Pons (tissue), 1 donor: ENCODE results near the gene ASB5.
"Not testable (repeated sequence)": the region's sequence is repeated elsewhere in the genome, so short reads cannot be mapped to it uniquely, and the experiment has no call there.

Experiments used
- DNase-seq: peaks from one replicate; pipeline ENCODE4 v3.0.0-alpha.2; 2016; ENCODE audit warnings: low spot score

ASB5 gene

DNA sequence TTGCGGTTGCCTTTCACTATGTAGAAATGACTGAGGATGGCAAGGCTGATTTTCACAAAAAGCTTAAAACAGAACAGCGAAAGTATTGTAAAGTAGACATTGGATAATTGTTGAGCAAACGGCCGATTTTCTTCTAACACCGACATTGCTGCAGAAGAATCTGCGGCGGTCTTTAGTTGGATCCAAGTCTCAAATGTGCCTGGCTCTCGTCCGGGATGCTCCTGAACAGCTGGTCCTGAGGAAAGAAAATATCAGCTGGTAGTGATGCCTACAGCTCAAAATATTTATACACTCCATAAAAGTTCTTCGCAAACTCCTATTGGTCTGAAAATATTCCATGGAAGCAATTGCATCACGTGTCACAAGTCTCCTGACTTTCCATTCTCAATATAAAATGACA is at the start of gene ASB5:
Gene ASB5 (minus strand): TSS at position 260 of the 400 bp plus-strand sequence. CDS start 114 bp downstream, at position 146.
- DNase-seq, result no peak

- no peak for DNase-seq
These were observed 44.7 kb upstream of the ASB5 start for GRCh38 chr4:176313596-176314336.

GRCh38 chr4:176309772-176310171 is 40.8 kb upstream of the ASB5 start:
- no peak for DNase-seq

GRCh38 chr4:176309046-176309445 is 40.0 kb upstream of the ASB5 start:
- DNase-seq, result no peak

DNA sequence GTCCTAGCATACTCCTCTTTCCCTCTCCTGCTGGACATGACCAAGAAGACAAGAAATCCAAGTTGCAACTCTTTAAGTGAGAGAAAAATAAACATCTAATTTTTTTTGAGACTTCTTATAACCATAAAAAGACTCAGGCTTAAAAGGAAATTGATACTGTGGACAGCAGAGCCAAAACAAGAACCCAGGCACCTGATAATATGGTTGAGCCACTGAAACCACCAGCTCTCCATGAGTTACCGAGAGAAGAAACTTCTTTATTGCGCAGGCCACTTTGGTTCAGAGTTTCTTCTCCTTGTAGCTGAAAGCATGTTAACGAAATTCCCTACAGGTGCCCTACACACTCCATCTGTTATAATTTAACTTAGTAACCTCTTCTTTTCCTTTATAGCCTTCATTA is 39.4 kb upstream of the ASB5 start:
- no peak for DNase-seq

- no peak for DNase-seq
These were observed 38.6 kb upstream of the ASB5 start for GRCh38 chr4:176307666-176307930.

GRCh38 chr4:176306837-176307665 is 38.0 kb upstream of the ASB5 start:
- no peak for DNase-seq

- DNase-seq, result no peak
These were observed 34.9 kb upstream of the ASB5 start for GRCh38 chr4:176303938-176304337.

GRCh38 chr4:176302283-176303275 is 33.6 kb upstream of the ASB5 start:
- DNase-seq, result no peak

DNA sequence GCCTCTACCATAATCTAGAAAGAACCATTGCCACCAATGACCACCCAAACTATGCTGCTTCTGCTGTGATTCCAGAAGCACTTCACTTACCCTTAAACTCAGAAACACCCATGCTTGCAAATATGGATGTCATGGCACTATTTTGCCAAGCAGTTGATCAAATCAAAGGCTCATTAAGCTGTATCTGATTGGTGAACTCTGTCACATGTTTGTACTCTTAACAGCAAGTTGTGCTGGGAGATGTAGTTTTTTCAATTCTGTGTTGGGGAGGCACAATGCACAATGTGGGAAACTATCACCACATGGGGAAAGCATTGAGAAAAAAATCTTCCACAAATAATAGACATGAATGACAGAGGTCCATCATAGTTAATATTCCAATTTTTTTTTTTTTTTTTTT is 31.5 kb upstream of the ASB5 start:
- no peak for DNase-seq

DNA sequence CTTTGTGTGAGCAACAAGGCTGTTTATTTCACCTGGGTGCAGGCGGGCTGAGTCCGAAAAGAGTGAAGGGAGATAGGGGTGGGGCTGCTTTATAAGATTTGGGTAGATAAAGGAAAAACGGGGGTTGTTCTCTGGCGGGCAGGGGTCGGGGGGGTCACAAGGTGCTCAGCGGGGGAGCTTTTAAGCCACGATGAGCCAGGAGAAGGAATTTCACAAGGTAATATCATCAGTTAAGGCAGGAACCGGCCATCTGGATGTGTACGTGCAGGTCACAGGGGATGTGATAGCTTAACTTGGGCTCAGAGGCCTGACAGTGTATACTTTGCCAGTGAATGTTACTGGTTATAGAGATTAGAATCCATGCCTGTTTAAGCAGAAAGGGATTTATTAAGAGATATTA is 31.0 kb upstream of the ASB5 start:
- DNase-seq, result no peak

DNA sequence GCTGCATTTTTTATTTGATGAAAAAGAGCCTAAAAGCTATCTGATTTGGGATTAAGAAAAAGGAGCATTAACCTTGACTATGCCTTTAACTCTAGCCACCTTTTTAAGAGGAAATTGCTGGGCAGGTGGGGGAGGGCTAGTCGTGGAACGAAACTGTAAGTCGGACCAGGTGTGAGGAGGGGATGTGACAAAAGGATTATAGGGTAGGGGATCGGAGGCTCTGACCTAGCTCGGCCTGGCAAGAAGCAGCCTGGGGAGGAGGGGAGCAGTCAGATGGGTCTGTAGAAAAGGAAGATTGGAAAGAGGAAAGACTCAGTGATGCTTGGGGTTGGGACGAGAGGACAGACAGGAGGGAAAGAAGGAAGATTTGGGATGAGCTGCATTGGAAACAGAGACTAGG is 29.6 kb upstream of the ASB5 start:
- DNase-seq, result no peak

DNA sequence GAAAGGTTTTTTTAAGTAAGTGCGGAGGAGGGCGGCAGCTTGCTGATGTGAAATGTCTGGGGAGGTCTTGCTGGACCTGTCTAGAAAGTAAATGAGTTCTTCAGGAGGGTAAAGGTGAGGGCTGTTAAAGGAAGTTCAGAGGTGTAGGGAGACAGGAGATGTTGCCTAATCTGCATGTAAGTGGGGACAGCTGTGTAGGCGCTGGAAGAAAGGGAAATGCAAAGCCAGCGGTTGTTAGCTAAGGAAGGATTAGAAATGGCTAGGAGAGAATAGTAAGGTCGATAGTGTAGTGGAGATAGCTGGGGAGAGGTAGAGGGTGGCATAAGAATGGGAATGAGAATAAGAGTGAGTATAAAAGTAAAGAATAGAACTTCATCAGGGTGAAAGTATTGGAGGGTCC is 26.9 kb upstream of the ASB5 start:
- not testable (repeated sequence) for DNase-seq

- no peak for DNase-seq
These were observed 24.6 kb upstream of the ASB5 start for GRCh38 chr4:176293660-176294059.

GRCh38 chr4:176292920-176293319 is 23.9 kb upstream of the ASB5 start:
- DNase-seq, result no peak

- DNase-seq, result no peak
These were observed 22.7 kb upstream of the ASB5 start for GRCh38 chr4:176291748-176292147.

- no peak for DNase-seq
These were observed 21.5 kb upstream of the ASB5 start for GRCh38 chr4:176290520-176290919.

DNA sequence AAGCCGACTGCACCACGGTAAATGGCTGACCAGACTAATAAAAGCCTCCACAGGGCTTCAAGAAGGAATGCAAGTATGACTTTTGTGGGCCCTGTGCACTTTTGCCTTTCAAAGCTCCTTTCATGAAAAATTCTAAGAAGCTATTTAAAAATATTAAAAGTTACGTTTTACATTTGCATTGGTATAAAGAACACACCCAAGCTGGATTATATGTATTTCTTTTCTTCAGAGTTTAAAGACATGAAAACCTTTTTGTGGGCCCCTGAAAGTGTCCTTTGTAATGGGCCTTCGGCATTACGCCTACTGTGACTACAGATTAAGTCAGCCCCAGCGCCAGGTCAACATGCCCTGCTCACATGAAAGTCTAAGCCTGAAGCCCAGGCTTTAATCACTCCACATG is 20.5 kb upstream of the ASB5 start:
- no peak for DNase-seq

GRCh38 chr4:176288020-176288419 is 19.0 kb upstream of the ASB5 start:
- DNase-seq, result no peak

- DNase-seq, result peak; percentile 27
These were observed 18.5 kb upstream of the ASB5 start for GRCh38 chr4:176287546-176287945.

DNA sequence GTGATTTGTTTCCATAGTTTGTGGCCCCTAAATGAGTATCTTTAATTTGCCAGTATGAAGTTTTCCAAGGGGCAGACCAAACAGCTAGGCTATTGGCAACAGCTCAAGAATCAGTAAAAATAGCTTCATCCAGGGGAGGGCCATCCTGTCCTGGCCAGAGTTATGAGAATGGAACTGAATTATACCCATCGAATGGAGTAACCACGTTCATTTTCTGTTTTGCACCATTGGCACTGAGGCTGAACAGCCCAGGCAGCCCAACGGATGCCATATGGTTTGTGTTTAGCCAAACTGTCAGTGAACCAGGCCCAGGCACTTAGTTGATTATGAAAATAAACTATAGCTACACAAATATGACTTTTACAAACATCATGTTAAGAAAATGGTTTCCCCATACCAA is 17.7 kb upstream of the ASB5 start:
- peak; percentile 1 for DNase-seq

GRCh38 chr4:176279560-176279959 is 10.5 kb upstream of the ASB5 start:
- DNase-seq, result not testable (repeated sequence)
